Lower leg skin (tissue), 4 donors: ENCODE data around the gene IFNG. TPM values are rescaled to one million over a fixed set of nuclear protein-coding genes. Genes with fewer than 3 reads are reported as not detected.

Source experiments
- DNase-seq, 2 donors: peaks; one replicate each; pipeline ENCODE4 v3.0.0-alpha.2; 2019; ENCODE audit warnings: low spot score in 2 of 2
- H3K4me3 ChIP-seq: fragments of 200-600 bp; sonication (generic); 2 replicates; pipeline ENCODE4 v1.5.1; 2017; ENCODE audit warnings: mild to moderate bottlenecking, low read depth; ENCODE audit not compliant: poor library complexity, severe bottlenecking
- POLR2A ChIP-seq, 2 donors: fragments of 450-650 bp; IDR thresholded peaks; one replicate each; pipeline ENCODE4 v1.6.1; 2016 to 2017; ENCODE audit warnings: antibody characterized with exemption in 2 of 2, mild to moderate bottlenecking in 1 of 2, moderate library complexity in 1 of 2
- WGBS, 2 donors: methylation state at CpG; one replicate each; pipeline ENCODE4 v1.1.5; 2018; 5-methylcytosine and 5-hydroxymethylcytosine counted together
- intact Hi-C: fragments of 100-400 bp; cut with DNase I; formaldehyde crosslinking; loops from one replicate; pipeline ENCODE4 v1.15.0; 2023; ENCODE audit warnings: low total_unique reads
- total RNA-seq, 4 donors: library from RNA; depleted of rRNA; stranded (reverse); fragments of >200 nt; gene quantifications; one replicate each; pipeline ENCODE4 v1.1.0, GENCODE V29; 2016
- TF ChIP-seq, protein P1 (sequence below), 3 donors: fragments of 450-650 bp; IDR thresholded peaks; one replicate each; pipeline ENCODE4 v1.5.1; 2016; ENCODE audit warnings: antibody characterized with exemption in 3 of 3, mild to moderate bottlenecking in 3 of 3, moderate library complexity in 2 of 3

Gene IFNG
- total RNA-seq, 4 donors from 2014 or later, result not detected

DNA sequence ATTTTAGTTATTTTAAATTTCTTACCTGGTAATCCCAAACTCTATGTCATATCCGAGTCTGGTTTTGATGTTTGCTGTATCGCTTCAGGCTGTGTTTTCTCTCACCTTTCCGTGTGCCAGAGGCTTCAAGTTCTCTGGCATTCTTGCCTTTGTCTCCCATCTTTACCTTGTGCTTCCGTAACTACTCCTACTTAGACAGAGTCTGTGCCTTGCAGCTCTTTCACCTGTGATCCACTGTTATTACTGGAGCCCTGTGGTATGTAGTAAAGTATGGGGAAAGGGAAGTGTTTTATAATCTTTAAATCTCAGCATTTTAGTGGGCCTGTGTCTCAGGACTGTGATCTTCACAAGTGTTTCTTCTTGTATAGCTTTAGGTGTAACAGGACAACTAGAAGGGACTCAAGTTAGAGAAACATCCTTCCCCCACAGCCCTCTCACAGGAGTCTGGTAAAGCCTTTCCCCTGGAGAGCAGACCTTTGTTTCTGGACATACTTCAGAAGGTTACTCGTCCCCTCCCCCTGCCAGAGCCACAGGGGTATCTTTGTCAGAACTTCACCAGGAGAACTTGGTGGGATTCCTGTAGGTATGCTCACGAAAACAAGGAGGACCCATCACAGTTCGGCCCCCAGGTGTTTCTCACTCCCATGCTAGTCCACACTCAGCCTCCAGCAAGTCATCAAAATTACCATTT, 11.1 kb downstream of the IFNG start:
- no peak for DNase-seq
- TF ChIP-seq, protein P1, sequence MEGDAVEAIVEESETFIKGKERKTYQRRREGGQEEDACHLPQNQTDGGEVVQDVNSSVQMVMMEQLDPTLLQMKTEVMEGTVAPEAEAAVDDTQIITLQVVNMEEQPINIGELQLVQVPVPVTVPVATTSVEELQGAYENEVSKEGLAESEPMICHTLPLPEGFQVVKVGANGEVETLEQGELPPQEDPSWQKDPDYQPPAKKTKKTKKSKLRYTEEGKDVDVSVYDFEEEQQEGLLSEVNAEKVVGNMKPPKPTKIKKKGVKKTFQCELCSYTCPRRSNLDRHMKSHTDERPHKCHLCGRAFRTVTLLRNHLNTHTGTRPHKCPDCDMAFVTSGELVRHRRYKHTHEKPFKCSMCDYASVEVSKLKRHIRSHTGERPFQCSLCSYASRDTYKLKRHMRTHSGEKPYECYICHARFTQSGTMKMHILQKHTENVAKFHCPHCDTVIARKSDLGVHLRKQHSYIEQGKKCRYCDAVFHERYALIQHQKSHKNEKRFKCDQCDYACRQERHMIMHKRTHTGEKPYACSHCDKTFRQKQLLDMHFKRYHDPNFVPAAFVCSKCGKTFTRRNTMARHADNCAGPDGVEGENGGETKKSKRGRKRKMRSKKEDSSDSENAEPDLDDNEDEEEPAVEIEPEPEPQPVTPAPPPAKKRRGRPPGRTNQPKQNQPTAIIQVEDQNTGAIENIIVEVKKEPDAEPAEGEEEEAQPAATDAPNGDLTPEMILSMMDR (IDR thresholded peaks at IDR 0.05), result no peak
- TF ChIP-seq POLR2A (IDR thresholded peaks at IDR 0.05), result no peak
- 68 to 72% methylated on average over 7 of the region's 7 CpGs for WGBS, 2 donors
- no peak overlapping the region for H3K4me3 ChIP-seq
- intact Hi-C loops, result no loop called here

DNA sequence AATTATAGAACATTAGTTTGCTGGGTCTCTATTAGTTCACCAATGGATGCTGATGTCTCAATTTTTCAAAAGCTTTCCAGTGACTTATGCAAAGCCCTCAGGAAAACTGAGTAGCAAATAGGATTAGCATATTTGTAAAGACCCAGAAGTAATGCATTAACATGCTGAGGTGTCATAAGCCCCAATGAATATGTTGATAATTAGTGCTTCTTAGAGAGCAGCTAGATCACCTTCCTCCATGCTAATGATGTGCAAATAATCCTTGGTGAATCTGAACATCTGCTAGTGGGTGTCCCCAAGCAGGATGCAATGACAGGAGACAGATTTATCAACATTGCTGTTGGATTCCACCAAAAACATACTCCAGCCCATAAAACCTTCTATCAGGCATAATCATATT, 19.0 kb downstream of the IFNG start:
- TF ChIP-seq, protein P1 (IDR thresholded peaks at IDR 0.05), result no peak
- no peak for TF ChIP-seq POLR2A (IDR thresholded peaks at IDR 0.05)
- H3K4me3 ChIP-seq, result no peak overlapping the region
- intact Hi-C loops, result no loop called here
- DNase-seq, result no peak

DNA sequence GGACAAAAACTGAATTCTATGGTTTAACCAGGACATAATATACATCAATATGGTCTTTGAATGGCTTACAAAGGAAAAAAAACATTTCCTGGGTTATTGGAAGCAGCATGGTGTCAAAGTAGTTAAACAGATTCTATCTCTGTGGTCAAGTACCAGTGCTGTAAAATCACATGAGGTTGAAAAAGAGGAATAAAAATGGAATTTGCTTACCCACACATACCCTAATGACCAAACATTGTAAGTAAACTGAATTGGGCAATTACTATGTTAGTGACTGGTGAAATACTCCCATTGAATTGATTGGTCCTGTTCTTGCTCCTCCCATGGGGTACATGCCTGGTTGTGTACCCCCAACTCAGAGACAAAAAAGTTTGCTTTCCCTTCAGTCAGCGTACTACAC, 19.6 kb downstream of the IFNG start:
- WGBS, 2 donors, result 83 to 85% methylated on average over 1 of the region's 1 CpG
- TF ChIP-seq POLR2A (IDR thresholded peaks at IDR 0.05), result no peak
- TF ChIP-seq, protein P1 (IDR thresholded peaks at IDR 0.05), result no peak
- DNase-seq, result no peak
- H3K4me3 ChIP-seq, result no peak overlapping the region
- intact Hi-C loops, result no loop called here

DNA sequence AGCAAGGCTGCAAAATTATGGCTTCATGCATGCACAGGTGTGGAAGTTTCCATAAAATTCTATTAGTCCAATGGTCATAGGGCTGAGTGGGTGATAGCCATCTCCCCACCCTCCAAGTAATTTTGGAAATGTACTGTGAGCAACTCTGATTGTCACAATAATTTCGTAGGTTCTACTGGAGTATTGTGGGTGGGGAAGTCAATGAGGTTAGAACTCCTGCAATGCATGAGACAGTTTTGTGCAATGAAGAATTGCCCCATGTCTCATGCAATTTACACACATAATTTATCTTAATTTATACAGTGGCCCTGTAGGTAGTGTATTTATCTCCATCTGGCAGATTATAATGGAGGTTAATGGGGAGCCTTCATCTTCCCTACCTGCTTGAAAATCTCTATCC, 20.5 kb downstream of the IFNG start:
- no peak for DNase-seq
- intact Hi-C loops, result no loop called here
- no peak overlapping the region for H3K4me3 ChIP-seq
- TF ChIP-seq, protein P1 (IDR thresholded peaks at IDR 0.05), result no peak
- no peak for TF ChIP-seq POLR2A (IDR thresholded peaks at IDR 0.05)
- 77 to 80% methylated on average over 1 of the region's 1 CpG for WGBS, 2 donors

DNA sequence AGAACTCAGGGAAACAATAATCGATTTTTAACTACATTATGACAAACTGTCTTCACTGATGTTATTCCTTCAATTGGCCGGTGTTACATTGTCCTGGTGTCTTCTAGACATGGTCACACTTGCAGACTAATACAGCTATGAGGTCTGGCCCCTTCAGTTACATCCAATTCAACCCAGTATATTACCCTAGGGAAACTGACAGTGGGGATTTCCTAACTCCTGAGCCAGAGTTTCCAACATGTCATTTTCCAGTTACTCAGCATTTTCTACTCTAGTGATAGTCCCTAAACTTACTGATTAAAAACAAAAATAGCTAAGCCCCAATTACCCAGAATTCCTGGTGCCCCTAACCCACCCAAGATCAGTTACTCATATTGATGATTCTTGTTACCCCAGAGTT, 21.1 kb downstream of the IFNG start:
- 87 to 90% methylated on average over 2 of the region's 2 CpGs for WGBS, 2 donors
- intact Hi-C loops, result no loop called here
- H3K4me3 ChIP-seq, result no peak overlapping the region
- TF ChIP-seq POLR2A (IDR thresholded peaks at IDR 0.05), result no peak
- TF ChIP-seq, protein P1 (IDR thresholded peaks at IDR 0.05), result no peak
- DNase-seq, result no peak

DNA sequence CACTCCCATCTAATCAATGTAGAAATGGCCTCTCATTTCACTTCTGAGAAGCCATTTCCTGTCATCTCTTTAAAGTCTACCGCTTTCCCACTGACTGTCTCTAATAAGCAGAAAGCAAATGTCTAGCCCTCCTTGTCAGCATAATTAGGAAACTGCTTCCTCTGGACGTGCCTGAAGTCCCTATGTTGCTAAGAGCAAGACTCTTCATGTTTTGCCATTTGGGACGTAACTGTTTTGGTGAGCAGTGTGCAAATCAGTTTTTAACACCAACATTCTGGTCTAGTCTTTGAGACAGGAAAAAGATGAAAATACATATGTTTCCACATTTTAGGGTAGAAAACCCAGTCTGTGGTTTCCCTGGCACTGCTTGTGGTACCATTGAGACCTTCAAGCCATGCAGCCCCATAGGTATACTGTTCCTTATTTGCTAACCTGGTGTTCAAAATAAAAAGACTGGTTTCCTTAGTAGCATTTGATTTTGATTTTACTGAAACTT, 22.2 kb downstream of the IFNG start:
- TF ChIP-seq, protein P1 (IDR thresholded peaks at IDR 0.05), result no peak
- no peak for TF ChIP-seq POLR2A (IDR thresholded peaks at IDR 0.05)
- intact Hi-C loops, result no loop called here
- no peak overlapping the region for H3K4me3 ChIP-seq
- 51 to 56% methylated on average over 3 of the region's 3 CpGs for WGBS, 2 donors
- DNase-seq, result no peak
